Measurements from ENCODE around the gene TOE1.
"Not testable (repeated sequence)": the region's sequence is repeated elsewhere in the genome, so short reads cannot be mapped to it uniquely, and the experiment has no call there.

Gene TOE1

DNA sequence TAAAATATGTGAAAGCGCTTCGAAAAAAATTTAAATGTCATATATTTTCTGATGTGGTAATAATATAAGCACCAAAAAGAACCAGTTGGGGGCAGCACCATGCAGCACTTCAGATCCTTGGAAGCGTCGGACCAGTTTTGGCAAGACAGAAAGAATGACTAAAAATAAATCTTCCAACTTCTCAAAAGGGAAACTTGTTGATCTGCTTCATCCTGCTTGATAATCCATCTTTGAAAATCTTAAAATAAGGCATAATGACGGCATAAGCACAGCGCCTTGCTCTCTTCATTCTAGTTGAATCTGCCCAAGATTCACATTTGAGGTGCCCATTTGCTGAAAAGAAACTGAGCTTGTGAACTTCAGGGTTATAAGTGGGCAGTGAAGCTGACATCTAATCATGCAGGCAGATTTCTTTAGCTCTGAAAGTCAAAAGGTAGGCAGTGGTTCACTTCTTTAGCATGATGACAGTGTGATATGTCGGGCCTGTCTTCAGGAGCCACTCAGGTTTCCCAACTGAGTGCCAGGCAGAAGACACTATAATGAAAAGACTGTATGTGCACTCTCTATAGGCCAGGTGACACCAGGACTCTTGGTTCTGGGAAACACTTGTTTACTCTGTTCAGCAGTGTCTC, 20.0 kb downstream of the TOE1 start:
- peak; percentile 67 for DNase-seq

GRCh38 chr1:45360981-45361380, 21.0 kb downstream of the TOE1 start:
- DNase-seq = not testable (repeated sequence)

GRCh38 chr1:45364294-45364693, 24.3 kb downstream of the TOE1 start:
- no peak for DNase-seq

GRCh38 chr1:45365051-45365450, 25.1 kb downstream of the TOE1 start:
- no peak for DNase-seq

- no peak for DNase-seq
Observed at GRCh38 chr1:45370575-45370974, 30.6 kb downstream of the TOE1 start.

GRCh38 chr1:45373573-45373972, 33.6 kb downstream of the TOE1 start:
- DNase-seq = no peak

DNA sequence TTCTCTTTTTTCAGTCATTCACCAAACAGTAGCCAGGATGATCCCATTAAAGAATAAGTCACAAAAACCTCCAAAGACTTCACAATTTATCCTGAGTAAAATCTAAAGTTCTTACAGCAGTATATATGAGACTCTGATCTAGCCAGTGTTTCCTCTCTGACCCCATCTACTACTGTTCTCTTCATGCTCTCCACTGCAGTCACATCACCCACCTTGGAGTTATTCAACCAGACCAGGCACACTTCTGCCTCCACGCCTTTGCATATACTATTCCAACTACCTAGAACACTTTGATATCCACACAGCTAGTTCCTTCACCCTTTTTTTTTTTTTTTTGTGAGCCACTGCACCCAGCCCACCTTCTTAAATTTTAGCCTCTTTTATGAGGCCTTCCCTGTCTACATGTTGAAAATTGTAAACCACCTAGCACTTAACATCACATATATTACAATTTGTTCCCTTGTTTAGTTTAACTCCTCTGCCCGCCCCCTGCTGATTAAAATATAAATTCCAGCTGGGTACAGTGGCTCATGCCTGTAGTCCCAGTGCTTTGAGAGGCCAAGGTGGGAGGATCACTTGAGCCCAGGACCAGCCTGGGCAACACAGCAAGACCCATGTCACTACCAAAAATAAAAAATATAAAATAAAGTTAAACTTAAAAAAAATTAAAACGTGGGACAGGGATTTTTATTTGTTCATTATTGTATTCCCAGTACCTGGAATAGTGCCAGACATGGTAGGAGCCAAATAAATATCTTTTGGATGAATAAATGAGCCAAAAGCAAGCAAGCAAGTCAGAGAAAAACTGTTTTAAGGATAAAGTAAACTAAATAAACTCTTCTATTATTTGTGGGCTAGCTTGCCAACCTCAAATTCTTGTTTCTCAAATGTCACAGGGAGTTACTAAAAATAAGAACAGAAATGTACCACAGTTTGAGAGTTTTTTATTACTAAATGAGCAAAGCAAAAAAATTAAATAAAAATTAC, 35.4 kb downstream of the TOE1 start:
- DNase-seq = no peak

- DNase-seq = no peak
Observed at GRCh38 chr1:45378184-45378583, 38.2 kb downstream of the TOE1 start.

DNA sequence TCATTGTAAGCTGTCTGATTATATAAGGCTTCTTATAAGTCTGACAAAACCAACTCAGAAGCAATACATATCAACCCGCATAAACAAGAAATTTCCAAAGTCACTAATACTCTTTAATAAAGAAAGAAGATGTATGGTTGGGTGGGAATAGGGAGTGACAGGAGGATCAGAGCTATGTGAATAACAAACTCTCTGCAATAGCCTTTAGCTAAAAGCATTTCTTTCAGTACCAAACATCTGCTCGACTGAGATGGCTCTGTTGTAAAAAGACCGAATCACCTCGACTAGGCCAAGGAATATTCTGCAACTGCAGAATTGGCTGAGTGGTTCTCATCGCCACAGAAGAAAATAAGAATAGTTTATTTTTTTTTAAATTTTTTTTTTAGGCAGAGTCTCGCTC, 39.6 kb downstream of the TOE1 start:
- DNase-seq = no peak

GRCh38 chr1:45380125-45380524, 40.2 kb downstream of the TOE1 start:
- no peak for DNase-seq

GRCh38 chr1:45380730-45381129, 40.8 kb downstream of the TOE1 start:
- DNase-seq = no peak

DNA sequence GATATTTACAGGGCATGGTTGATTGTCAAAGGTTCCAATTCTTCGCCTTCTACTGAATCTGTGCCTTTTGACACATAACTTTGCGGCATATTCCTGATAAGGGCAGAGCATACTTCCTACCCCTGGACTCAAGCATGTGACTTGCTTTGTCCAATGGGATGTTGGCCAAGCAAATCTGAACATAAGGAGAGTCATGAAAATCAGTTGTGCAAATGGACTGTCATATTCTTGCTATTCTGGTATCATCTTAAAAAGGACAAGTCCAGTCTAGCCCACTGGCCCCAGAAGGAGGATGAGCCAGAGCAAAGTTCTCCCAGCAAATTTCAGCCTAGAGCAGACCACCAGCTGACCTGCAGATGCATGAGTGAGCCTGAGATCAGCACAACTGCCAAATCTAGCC, 41.3 kb downstream of the TOE1 start:
- DNase-seq = no peak

DNA sequence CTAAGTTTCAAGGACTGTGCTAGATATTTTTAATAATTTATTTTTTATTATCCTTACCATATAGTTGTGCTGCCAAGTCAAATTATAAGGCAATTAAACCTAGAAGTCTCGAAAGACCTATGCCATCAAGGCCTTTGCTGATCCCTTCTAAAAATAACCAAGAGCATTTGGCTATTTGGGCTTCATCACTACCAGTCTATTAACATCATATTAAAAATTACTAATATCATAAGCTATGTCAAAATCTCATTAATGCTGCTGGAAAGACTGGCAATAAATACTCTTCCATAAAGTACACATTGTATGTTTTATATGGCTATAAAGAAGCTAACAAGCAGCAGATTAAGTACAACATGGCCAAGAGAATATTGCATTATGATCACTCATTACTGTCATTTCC, 43.2 kb downstream of the TOE1 start:
- DNase-seq = no peak

GRCh38 chr1:45384213-45384612, 44.2 kb downstream of the TOE1 start:
- DNase-seq = not testable (repeated sequence)

DNA sequence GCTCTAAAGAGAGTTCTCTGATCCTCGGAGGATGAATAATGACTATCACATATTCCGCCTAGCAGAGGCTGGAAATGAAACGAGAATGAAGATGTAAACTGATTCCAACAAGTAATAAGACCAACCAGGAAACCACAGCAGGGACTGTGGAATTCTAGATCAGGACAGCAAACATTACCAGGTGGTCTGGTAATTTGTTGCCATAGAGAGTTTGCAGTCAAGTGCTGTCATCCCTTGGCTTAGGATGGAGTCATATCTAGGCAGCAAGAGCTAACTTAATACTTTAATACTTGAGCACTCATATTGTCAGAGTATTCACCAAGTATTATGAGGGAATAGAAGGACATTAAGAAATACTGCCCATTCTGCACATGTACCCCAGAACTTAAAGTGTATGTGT, 45.3 kb downstream of the TOE1 start:
- no peak for DNase-seq

DNA sequence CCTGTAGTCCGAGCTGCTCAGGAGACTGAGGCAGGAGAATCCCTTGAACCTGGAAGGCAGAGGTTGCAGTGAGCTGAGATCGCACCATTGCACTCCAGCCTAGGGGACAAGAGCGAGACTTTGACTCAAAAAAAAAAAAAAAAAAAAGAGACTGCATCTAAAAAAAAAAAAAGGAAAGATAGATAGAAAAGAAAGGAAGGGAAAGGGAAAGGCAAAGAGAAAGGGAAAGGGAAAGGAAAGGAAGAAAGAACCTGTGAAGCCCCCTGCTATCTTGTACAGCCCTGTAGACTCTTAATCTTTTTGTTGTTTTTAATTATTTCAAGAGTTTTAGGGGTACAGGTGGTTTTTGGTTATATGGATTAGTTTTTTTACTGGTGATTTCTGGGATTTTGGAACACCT, 46.2 kb downstream of the TOE1 start:
- DNase-seq = no peak
